Measurements from ENCODE around the gene IYD.

- no peak for TF ChIP-seq CTCF (IDR thresholded peaks at IDR 0.05)
- no peak for TF ChIP-seq SIN3A (IDR thresholded peaks at IDR 0.05; ENCODE audit: borderline replicate concordance, low read depth, low read length)
- no peak for TF ChIP-seq RXRA (IDR thresholded peaks at IDR 0.05; ENCODE audit: borderline replicate concordance, low read depth)
Observed at GRCh38 chr6:150420428-150420827, 51.6 kb downstream of the IYD start.
